OCI-LY3 (cell line): ENCODE results near the gene PAX9.

ENCODE experiments used
- EZH2phosphoT487 ChIP-seq: fragments of 200-600 bp; shearing (Covaris generic); IDR thresholded peaks from 2 replicates; pipeline ENCODE4 v1.6.1; 2018; ENCODE audit warnings: antibody characterized with exemption, mixed run types, low read depth
- TF ChIP-seq, protein P1 (sequence below): fragments of 200-600, 300-600 bp; sonication (generic); IDR thresholded peaks from 2 replicates; pipeline ENCODE4 v1.5.1; 2014; ENCODE audit warnings: antibody characterized with exemption, low read length, low read depth

DNA sequence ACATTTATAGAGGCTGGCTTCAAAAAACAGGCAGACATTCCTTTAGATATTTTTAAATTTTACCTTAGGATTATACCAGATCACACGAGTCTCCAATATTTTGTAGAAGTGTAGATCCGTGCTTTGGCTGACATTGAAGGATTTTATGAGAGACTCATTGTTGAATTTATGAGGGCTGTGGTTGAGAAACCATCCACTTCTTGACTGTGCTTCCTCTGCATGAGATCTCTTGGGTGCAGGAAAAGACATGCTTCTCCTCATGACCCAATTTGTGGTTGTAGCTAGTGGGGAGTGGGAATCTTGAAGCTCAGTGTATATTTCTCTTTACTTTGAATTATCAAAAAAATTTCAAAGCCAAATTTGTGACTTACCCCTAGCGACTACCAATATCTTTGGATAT is 42.5 kb upstream of the PAX9 start:
- TF ChIP-seq, protein P1, sequence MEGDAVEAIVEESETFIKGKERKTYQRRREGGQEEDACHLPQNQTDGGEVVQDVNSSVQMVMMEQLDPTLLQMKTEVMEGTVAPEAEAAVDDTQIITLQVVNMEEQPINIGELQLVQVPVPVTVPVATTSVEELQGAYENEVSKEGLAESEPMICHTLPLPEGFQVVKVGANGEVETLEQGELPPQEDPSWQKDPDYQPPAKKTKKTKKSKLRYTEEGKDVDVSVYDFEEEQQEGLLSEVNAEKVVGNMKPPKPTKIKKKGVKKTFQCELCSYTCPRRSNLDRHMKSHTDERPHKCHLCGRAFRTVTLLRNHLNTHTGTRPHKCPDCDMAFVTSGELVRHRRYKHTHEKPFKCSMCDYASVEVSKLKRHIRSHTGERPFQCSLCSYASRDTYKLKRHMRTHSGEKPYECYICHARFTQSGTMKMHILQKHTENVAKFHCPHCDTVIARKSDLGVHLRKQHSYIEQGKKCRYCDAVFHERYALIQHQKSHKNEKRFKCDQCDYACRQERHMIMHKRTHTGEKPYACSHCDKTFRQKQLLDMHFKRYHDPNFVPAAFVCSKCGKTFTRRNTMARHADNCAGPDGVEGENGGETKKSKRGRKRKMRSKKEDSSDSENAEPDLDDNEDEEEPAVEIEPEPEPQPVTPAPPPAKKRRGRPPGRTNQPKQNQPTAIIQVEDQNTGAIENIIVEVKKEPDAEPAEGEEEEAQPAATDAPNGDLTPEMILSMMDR, result no peak
- TF ChIP-seq EZH2phosphoT487, result no peak
